Epithelial cell of prostate (primary cell): ENCODE measurements around the gene NRF1.

Source experiments
- DNase-seq: peaks from one replicate; pipeline ENCODE4 v3.0.0-alpha.2; 2011; ENCODE audit warnings: low read depth, low spot score
- H3K27ac ChIP-seq: fragments of 450-650 bp; 2 replicates; pipeline ENCODE4 v1.5.1; 2017; ENCODE audit warnings: mild to moderate bottlenecking

NRF1 gene

GRCh38 chr7:129721068-129721467, 109.5 kb downstream of the NRF1 start:
- no peak for DNase-seq
- H3K27ac ChIP-seq = no peak overlapping the region

GRCh38 chr7:129723679-129724078, 112.2 kb downstream of the NRF1 start:
- DNase-seq = no peak
- no peak overlapping the region for H3K27ac ChIP-seq

GRCh38 chr7:129724796-129725195, 113.3 kb downstream of the NRF1 start:
- H3K27ac ChIP-seq = no peak overlapping the region
- DNase-seq = no peak

- H3K27ac ChIP-seq = no peak overlapping the region
- DNase-seq = no peak
Observed at GRCh38 chr7:129728875-129729467, 117.5 kb downstream of the NRF1 start.

- no peak overlapping the region for H3K27ac ChIP-seq
- no peak for DNase-seq
Observed at GRCh38 chr7:129729511-129729910, 118.0 kb downstream of the NRF1 start.

- no peak for DNase-seq
- no peak overlapping the region for H3K27ac ChIP-seq
Observed at GRCh38 chr7:129730159-129730558, 118.6 kb downstream of the NRF1 start.

GRCh38 chr7:129734400-129734799, 122.9 kb downstream of the NRF1 start:
- no peak for DNase-seq
- no peak overlapping the region for H3K27ac ChIP-seq

- H3K27ac ChIP-seq = no peak overlapping the region
- DNase-seq = no peak
Observed at GRCh38 chr7:129739427-129739826, 127.9 kb downstream of the NRF1 start.

GRCh38 chr7:129740574-129741410, 129.3 kb downstream of the NRF1 start:
- H3K27ac ChIP-seq = no peak overlapping the region
- DNase-seq = no peak

- no peak for DNase-seq
- no peak overlapping the region for H3K27ac ChIP-seq
Observed at GRCh38 chr7:129741743-129742213, 130.3 kb downstream of the NRF1 start.

GRCh38 chr7:129742256-129742655, 130.7 kb downstream of the NRF1 start:
- no peak for DNase-seq
- H3K27ac ChIP-seq = no peak overlapping the region

GRCh38 chr7:129746857-129747529, 135.5 kb downstream of the NRF1 start:
- H3K27ac ChIP-seq = no peak overlapping the region
- DNase-seq = no peak

GRCh38 chr7:129748356-129749109, 137.0 kb downstream of the NRF1 start:
- no peak overlapping the region for H3K27ac ChIP-seq
- DNase-seq = no peak

GRCh38 chr7:129750091-129750490, 138.6 kb downstream of the NRF1 start:
- H3K27ac ChIP-seq = no peak overlapping the region
- DNase-seq = no peak

- no peak for DNase-seq
- no peak overlapping the region for H3K27ac ChIP-seq
Observed at GRCh38 chr7:129750501-129750900, 139.0 kb downstream of the NRF1 start.

GRCh38 chr7:129751916-129752315, 140.4 kb downstream of the NRF1 start:
- no peak overlapping the region for H3K27ac ChIP-seq
- no peak for DNase-seq

GRCh38 chr7:129752760-129753159, 141.2 kb downstream of the NRF1 start:
- H3K27ac ChIP-seq = no peak overlapping the region
- DNase-seq = no peak

GRCh38 chr7:129754406-129754805, 142.9 kb downstream of the NRF1 start:
- no peak for DNase-seq

GRCh38 chr7:129757991-129758390, 146.5 kb downstream of the NRF1 start:
- DNase-seq = no peak
- H3K27ac ChIP-seq = no peak overlapping the region

More at GRCh38 chr7:129754406-129754805, 142.9 kb downstream of the NRF1 start:
- no peak overlapping the region for H3K27ac ChIP-seq

- no peak overlapping the region for H3K27ac ChIP-seq
- no peak for DNase-seq
Observed at GRCh38 chr7:129762387-129762969, 151.0 kb downstream of the NRF1 start.
